IMR-90 (cell line): ENCODE results near the gene RFTN1. TPM values are rescaled to one million over a fixed set of nuclear protein-coding genes. Genes with fewer than 3 reads are reported as not detected.

Source experiments
- polyA plus RNA-seq, 3 experiments: library from polyadenylated mRNA; depleted of rRNA; stranded (reverse); fragments of >200 nt; gene quantifications; 2 replicates each; pipeline ENCODE4 v1.2.3, GENCODE V29; 2012; ENCODE audit warnings: low replicate concordance in 1 of 3
- total RNA-seq: library from RNA; depleted of rRNA; stranded (reverse); fragments of >200 nt; gene quantifications from 2 replicates; pipeline ENCODE4 v1.2.3, GENCODE V29; 2012; rRNA removed

The RFTN1 gene
- total and polyA plus RNA-seq, 2 of the 4 experiments (the other 2 are of a cell fraction): 45.0 to 52.0 TPM

Other genes with a start within 250 kb of the RFTN1 start
- 32.1 and 34.4 TPM in 2 replicates for gene DPH3, start 248.8 kb downstream of the RFTN1 start, total RNA-seq
- 11.4 and 12.9 TPM in 2 replicates for gene DPH3, start 248.8 kb downstream of the RFTN1 start, polyA plus RNA-seq (2012; rRNA removed)
- 11.1 and 11.3 TPM in 2 replicates for gene OXNAD1, start 248.5 kb downstream of the RFTN1 start, total RNA-seq
- gene OXNAD1, start 248.5 kb downstream of the RFTN1 start, polyA plus RNA-seq (2012; rRNA removed): 5.0 and 6.2 TPM in 2 replicates
- gene DAZL, start 91.7 kb upstream of the RFTN1 start, total RNA-seq: not detected in 2 replicates
- not detected in 2 replicates for gene DAZL, start 91.7 kb upstream of the RFTN1 start, polyA plus RNA-seq (2012; rRNA removed)